HG03442 (cell line): Measurements from ENCODE around the gene CD8A.

Source experiments
- ATAC-seq: cut with Tn5 transposase; IDR thresholded peaks from one replicate; pipeline ENCODE4 v1.9.1; 2021; ENCODE audit warnings: mild to moderate bottlenecking, moderate library complexity; ENCODE audit not compliant: unreplicated experiment

CD8A gene

DNA sequence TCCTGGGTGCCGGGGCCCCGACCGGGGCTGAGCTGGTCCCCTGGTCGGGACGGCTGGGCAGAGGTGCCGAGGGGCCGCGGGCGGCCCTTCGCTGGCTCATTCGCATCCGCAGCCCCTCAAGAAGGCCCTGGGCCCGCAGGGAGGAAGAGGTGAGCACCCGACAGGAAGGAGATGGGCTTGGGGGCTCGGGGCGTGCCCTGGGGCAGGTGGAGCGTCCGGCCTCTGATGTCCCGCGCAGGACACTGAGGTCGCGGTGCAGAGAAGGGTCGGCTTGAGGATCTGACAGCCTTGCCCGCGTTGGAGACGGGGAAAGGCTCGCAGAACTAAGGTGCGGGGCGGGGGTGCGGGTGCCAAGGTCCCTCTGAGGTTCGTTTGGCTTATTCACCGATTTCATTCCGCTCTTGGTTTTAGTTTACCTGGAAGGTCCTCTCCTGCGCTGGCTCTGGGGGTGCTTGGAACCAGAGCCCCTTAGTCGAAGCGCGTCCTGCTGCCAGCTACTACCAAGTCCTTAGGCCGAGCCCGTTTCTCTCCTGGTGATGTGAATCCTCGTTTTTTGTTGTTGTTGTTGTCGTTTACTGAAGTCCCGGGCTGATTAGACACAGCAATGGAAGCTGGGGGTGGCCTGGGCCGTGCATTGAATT, 18.9 kb upstream of the CD8A start:
- no peak for ATAC-seq

DNA sequence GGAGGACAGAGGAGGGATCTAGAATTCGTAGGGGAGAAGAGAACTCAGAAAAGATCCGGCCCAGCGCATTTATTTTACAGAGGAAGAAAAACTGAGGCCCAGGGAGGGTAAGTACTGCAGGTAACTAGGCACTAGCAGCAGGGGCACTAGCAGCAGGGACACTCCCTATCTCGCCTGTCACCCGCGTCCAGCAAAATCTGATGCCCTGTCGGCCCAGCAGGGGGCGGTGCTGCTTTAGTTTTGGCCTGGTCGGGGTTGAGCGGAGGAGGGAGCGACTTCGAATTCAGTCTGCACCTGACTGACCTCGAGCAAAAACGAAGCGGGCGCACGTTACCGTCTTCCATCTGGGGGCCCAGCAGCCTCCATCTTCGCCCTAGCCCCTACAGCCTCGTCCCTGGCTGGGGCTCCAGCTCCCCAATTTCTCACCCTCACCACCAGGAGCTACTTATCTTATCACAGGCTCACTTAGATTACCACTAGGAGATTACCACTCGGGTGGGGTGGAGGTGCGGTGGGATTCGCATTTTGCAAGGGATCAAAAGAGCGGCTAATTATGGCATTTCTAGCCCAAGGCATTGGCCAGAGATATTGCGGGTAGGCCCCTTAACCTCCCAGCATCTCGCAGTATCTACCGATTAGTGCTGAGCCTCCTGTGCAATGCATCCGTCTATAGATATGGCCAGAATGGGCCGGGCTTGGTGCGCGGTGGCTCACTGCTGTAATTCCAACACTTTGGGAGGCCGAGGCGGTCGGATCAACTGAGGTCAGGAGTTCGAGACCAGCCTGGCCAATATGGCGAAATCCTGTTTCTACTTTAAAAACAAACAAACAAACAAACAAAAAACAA, 17.8 kb upstream of the CD8A start:
- peak; percentile 91 for ATAC-seq

DNA sequence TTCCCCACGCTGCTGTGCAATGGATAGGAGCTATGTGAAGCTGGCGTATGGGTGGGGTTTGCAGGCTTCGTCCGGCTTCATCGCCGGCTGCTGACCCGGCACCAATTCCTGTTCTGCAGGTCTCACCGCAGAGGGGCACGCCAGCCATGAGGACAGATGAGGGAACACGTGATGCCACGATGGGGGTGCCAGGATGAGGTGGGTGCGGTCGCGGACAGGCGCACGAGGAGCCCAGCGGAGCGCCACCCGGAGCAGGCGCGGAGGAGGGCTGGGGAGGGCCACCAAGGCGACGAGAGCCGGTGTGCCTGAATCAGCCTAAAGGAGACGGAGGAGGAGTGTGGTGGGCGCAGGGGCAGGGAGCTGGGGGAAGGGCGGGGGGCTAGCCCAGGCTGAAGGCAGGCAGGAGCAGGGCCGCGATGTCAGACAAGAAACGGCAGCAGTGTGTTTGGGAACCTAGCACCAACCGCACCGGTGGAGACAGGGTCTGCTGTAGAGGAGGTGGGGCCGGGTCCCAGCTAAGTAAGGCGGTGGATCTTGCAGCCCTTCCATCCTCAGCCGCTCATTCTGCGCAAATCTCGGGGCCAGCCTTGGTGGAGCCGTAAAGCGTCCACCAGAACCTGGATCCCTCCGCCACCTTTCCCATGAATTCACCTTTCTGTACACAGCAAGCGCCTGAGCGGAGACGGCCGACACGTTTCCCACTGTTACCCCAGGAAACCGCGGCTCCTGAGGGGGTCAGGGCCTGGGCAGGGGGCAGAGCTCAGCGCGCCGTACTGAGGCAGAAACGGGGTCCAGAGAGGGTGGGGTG, 17.0 kb upstream of the CD8A start:
- ATAC-seq, result no peak

DNA sequence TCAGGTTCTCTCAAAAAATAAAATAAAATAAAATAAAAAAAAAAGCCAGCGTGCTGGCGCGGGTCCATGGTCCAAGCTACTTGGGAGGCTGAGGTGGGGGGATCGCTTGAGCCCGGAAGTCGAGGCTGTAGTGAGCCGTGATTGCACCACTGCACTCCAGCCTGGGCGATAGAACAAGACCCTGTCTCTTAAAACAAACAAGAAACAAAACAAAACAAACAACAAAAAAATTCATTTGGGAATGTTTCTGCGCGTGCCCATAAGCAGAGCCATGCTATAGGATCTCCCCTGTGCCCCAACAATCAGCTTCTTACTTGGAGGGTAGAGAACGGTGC, 16.4 kb upstream of the CD8A start:
- ATAC-seq, result no peak

DNA sequence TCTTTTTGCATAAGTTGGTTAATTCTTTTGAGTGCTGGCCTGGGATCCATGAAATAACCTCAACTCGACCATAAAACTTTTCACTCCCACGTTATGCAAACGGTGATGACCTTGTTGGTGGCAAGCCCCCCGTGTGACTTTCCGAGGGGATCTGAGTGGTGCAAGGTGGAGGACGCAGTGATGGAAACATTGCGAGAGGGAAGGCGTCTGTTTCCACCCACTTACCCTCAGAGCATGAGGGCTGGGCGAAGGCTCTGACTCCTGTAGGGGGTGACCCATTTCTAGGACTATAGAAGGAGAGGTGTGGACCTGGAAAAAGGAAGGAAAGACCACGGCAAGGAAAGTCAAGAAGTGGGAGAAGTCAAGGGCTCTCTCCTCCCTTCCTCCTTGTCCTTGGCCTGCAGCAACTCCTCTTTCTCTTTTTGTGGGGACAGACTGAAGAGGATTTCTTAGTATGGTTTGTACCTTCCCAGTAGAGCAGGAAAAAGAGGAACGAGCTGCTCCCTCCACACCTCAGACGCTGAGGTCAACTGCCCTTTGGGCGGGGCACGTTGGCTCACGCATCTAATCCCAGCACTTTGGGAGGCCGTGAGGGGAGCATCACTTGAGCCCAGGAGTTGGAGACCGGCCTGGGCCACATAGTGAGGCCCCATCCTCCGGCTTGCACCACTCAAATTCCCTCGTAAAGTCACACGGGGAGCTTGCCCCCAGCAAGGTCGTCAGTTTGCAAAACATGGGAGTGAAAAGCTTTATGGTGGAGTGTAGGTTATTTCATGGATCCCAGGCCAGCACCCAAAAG, 15.5 kb upstream of the CD8A start:
- no peak for ATAC-seq

DNA sequence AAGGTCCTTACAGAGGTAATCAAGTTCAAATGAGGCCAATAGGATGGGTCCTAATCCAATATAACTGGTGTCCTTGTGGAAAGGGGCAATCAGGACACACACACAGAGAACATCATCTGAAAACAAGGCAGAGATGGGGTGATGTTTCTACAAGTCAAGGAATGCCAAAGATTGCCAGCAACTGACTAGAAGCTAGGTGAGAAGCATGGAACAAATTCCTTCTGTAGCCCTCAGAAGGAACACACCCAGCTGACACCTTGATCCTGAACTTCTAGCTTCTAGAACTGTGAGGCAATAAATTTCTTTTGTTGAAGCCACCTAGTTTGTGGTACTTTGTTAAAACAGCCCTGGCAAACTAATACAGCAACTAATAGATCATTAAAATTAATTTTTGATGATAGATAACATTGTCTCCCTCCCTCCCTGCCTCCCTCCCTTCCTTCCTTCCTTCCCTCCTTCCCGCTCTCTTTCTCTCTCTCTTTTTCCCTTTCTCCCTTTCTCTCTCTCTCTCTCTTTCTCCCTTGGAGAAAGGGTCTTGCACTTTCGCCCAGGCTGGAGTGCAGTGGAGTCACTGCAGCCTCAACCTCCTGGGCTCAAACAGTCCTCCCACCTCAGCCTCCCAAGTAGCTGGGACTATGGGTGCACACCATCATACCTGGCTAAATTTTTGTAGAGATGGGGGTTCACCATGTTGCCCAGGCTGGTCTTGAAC, 10.3 kb upstream of the CD8A start:
- ATAC-seq, result no peak

DNA sequence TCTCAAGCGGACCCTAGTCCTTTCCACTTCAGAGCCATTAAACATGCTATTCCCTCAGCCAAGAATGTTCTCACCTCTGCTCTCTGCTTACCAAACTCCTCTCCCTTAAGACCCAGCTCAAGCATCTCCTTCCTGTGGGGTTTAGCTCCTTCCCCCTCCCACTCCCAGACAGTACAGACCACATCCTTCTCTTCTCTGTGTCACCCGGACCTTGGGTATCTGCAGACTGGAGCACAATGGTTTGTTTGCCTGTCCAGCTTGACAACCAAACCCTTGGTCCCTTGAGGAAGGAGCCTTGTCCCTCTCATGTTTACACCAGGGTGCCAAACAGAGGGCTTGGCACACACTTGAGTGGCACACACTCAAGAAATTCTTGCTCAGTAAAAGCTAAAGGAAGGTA, 4.1 kb upstream of the CD8A start:
- ATAC-seq, result no peak

DNA sequence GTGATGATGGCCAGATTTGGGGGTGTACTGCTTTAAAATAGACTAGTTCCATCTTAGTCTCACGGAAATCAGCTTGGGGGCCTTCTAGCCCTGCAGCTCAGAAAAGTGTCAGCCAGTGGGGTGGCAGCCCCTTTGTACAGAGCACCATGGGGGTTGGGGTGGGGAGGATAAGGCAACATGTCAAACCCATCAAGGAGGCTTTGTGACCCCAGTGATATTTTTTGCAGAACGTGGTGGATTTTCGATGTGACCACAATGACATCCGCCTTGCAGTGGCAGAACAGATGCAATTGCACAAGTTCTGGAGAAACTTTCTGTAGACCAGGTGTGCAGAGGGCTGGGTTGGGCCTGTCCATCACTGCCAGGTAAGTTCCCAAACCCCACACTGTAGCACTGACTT, 3.0 kb upstream of the CD8A start:
- ATAC-seq, result no peak

DNA sequence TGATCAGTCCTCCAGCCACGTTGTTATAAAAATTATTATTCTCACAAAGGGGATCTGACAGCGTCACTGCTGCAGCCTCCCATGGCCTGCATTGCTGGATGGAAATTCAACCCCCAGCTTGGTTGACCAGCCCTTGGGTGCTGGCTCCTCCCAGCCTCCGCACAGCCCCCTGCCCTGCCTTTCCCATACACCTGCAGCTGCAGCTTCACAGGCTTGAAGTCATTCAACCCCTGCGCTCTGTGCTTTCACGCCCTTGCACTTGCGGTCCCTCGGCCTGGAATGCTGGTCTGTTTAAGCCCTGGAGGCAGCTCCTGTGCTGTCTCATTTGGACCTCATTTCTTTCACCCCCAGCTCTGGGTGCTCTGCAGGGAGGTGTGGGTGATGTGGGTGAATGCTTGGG, 860 bp upstream of the CD8A start:
- no peak for ATAC-seq

DNA sequence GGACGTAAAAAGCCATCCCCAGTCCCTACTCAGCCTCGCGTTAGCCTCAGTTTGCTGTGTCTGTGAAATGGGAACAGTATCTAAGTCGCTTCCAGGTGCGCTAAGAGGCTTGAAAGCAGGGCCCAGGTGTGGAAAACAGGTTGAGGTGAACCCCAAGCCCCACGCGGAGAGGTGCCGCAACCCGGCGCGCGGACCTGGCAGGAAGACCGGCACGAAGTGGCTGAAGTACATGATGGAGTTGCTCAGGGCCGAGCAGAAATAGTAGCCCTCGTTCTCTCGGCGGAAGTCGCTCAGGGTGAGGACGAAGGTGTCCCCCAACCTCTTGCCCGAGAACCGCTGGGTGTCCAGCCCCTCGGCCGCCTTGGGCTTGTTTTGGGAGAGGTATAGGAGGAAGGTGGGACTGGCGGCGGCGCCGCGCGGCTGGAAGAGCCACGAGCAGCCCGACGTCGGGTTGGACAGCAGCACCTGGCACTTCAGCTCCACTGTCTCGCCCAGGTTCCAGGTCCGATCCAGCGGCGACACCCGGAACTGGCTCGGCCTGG, 508 bp downstream of the CD8A start:
- ATAC-seq, result no peak

DNA sequence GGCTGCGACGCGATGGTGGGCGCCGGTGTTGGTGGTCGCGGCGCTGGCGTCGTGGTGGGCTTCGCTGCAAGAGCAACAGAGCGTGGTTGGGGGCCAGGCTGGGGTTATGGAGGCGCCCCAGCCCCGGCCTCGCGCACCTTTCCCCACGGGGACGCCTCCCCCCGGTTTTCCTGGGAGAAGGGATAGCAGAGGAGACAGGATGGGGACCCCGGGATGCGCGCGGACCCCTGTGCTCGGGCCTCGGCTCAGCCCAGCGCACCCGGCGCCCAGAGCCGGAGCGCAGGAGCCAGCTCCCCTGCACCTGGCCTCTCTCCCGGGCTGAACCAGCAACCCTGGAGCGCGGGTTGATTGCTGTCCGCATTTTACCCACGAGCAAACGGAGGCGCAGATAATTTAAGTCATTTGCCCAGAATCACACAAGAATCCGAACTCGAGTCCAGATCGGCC, 1.0 kb downstream of the CD8A start:
- no peak for ATAC-seq

DNA sequence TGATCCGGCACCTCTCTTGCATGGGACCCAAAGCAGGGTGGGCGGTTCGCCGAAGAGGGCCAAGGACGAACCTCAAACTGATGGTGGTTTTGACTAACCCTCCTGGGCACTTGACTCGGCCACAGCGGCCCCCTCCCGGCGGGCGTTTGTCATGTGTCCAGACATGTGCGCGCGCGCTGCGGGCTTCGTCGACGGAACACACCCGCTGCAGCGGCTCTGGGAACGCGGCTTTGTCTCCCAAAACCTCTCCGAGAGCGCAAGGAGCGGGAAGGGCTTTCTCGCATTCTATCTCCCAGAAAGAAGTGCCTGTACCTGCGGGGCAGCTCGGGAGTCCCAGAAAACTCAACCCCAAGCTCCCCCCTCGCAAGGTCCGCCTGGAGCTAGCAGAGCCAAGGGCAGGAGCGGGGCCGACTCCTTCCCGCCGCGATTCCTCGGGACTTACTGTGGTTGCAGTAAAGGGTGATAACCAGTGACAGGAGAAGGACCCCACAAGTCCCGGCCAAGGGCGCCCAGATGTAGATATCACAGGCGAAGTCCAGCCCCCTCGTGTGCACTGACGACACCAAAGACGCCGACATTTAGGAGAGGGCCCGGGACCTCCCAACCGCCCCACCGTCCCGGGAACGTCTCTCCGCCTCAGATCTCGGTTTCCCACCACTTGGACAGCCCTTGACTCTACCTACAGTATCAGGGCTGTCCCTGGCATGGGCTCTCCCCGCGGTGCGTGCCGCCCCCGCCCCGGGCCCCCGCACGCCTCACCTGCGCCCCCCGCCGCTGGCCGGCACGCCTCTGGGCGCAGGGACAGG, 1.6 kb downstream of the CD8A start:
- ATAC-seq, result no peak

DNA sequence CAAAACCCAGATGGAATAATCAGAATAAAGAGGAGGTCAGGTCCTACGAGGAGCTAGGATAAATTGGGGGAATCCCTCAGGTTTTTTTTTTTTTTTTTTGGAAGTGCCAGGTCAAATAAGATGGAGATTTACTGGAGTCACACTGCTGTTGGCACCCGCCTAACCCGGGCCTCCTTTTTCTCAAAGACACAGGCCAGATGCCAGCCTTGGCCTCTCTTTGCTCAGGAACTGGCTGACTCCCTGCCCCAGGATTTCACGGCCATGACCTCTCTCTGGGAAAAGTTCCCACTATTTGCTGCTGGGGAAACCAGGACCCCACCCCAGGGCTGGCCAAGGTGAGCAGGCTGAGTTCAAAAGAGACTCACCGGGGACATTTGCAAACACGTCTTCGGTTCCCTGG, 2.5 kb downstream of the CD8A start:
- ATAC-seq, result no peak

DNA sequence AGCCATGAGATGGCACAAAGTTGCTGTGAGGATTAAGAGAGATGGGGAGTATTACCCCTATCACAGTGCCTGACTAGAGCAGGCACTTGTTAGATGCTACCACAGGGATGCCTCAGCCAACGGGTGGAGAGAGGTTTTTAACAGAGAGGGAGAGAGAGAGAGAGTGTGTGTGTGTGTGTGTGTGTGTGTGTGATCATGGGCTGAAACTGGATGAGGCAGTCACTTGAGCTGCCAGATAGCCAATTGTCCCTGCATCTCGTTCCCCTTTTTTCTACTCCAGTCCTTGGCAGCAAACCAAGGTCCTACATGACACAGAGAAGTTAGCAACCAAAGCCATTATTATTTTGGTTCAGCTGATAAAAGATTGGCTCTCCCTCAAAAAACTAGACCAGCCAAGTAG, 3.0 kb downstream of the CD8A start:
- no peak for ATAC-seq

DNA sequence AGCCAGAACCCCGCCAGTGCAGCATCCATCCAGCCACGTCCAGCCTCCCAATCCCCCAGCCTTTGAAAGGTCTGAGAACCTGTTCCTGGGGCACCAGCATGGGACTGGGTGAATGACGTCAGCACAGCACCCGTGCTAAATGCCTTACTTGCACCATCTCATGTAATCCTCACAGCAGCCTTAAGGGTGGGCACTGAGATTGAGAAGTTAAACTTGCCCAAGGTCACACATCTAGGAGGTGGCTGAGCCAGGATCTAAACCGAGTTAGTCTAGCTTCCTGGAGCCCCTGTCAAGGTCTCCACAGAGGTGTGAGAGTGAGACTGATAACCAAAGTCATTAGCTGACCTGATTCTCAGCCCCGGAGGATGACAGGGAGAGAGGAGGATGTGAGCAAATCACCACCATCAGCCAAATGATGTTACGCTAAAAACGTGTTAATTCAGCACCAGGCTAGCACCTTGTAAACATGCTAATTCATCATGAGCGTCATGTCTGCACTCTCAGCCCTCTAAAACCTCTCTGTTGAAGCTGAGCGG, 4.6 kb downstream of the CD8A start:
- ATAC-seq, result no peak

DNA sequence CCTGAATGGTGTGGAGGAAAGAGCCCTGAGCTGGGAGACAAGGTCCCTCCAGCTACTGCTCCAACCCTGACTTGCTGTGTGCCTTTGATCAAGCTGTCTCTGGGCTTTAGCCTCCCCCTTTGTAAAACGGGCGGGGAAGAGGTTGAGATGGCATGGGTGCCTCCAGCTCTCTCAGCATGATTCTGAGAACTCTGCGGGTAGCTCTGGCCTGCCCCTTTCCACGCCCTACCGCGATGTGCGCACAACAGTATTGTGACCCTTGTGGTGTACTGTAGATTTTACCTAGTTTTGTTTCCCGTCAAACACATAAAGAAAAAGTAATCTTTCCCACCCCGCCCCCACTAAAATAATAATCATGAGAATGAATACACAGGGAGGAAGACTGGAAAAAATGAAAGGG, 5.3 kb downstream of the CD8A start:
- ATAC-seq, result no peak

DNA sequence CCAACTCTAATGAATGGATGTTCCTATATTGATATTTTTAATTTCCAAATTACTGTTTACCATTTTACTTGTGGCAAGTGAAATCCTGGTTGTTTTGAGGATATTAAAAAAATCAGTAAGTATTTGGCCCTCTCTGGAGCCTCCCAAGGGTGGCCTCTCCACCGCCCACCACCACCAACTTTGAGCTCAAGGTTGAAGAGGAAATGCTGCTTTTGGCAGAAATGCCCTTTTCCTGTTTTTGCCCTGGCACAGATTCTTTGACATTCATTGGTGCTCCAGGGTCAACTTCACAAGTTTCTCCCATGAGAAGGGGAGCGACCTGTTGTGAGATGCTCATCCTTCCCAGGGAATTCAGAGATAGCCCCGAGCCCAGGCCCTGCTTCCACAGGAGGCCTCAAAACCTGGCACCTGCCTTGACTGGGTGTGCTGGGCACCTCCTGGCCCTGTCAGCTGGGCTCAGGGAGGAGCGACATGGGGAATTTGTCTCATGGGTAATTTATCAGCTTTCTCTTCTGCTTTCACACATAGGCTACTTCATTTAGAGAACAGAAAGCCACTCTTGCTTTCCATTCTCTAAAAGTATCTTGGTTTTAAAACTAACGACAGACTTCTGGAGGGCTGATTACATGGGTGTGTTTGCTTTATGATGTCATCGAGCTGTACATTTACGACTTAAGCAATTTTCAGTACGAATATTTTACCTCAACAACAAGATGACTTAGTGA, 6.9 kb downstream of the CD8A start:
- ATAC-seq, result peak; percentile 95

DNA sequence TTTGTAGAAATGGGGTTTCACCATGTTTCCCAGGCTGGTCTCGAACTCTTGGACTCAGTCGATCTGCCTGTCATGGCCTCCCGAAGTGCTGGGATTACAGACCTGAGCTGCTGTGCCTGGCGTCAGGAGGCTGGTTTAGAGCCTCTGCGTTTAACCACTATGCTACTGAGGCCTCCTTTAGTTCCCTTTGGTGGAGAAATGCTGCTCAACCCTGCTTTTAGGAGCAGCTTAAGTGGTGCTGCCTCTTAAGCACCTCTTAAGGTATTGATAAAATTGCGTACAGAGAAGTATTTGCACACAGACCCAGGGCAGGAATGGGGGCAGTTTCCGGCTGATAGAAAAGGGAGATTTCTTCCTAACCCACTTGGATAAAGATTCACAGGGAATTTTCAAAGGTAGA, 8.0 kb downstream of the CD8A start:
- ATAC-seq, result no peak
